Sigmoid colon (tissue), 4 donors: ENCODE measurements around the gene RFC2.

Experiments
- EP300 ChIP-seq, 4 donors: sonication (generic); formaldehyde crosslinking; IDR thresholded peaks; one replicate each; pipeline ENCODE4 v1.6.1; 2017; ENCODE audit warnings: antibody characterized with exemption in 4 of 4
- POLR2A ChIP-seq, 2 donors: fragments of 450-650 bp; IDR thresholded peaks; one replicate each; pipeline ENCODE4 v1.6.1; 2016; ENCODE audit warnings: antibody characterized with exemption in 2 of 2, mild to moderate bottlenecking in 2 of 2, moderate library complexity in 2 of 2
- POLR2AphosphoS5 ChIP-seq, 4 donors: sonication (generic); formaldehyde crosslinking; IDR thresholded peaks; one replicate each; pipeline ENCODE4 v1.6.1; 2017; ENCODE audit warnings: antibody characterized with exemption in 4 of 4
- TF ChIP-seq, protein P1 (sequence below), 4 experiments: fragments of 450-650 bp in 3 of 4; fragments of 200-600 bp in 1 of 4; IDR thresholded peaks; one replicate each; pipeline ENCODE4 v1.5.1; 2016 to 2019; ENCODE audit warnings: antibody characterized with exemption in 4 of 4, mild to moderate bottlenecking in 3 of 4, moderate library complexity in 2 of 4

DNA sequence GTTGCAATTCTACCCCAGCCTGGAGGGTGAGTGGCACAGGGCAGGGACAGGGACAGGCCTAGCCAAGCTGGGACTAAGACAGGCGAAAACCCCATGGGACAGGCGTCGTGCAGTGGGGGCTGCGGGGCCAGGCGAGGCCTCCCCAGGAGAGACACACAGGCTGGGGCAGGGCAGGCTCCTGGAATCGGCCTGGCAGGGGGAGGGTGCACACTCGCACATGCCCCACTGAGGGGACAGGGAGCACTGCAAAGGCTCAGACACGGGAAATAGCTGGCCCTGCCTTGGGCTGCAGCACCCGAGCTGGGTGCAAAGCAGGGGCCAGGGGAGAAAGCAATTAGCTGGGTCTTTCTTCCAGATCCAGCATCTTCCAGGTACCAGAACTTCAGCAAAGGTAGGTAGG is 34.0 kb downstream of the RFC2 start:
- TF ChIP-seq, protein P1, sequence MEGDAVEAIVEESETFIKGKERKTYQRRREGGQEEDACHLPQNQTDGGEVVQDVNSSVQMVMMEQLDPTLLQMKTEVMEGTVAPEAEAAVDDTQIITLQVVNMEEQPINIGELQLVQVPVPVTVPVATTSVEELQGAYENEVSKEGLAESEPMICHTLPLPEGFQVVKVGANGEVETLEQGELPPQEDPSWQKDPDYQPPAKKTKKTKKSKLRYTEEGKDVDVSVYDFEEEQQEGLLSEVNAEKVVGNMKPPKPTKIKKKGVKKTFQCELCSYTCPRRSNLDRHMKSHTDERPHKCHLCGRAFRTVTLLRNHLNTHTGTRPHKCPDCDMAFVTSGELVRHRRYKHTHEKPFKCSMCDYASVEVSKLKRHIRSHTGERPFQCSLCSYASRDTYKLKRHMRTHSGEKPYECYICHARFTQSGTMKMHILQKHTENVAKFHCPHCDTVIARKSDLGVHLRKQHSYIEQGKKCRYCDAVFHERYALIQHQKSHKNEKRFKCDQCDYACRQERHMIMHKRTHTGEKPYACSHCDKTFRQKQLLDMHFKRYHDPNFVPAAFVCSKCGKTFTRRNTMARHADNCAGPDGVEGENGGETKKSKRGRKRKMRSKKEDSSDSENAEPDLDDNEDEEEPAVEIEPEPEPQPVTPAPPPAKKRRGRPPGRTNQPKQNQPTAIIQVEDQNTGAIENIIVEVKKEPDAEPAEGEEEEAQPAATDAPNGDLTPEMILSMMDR (IDR thresholded peaks at IDR 0.05), result no peak
- TF ChIP-seq POLR2A (IDR thresholded peaks at IDR 0.05) (no peak), EP300 (IDR thresholded peaks at IDR 0.05) (no peak), POLR2AphosphoS5 (IDR thresholded peaks at IDR 0.05) (no peak)
